Activated CD4-positive, CD25-positive, alpha-beta regulatory T cell (primary cell): ENCODE measurements around the gene VPS41.

Experiments
- DNase-seq, 4 experiments: peaks; one replicate each; lab custom pipeline; 2025; lab: John Stamatoyannopoulos, UW

VPS41 gene

DNA sequence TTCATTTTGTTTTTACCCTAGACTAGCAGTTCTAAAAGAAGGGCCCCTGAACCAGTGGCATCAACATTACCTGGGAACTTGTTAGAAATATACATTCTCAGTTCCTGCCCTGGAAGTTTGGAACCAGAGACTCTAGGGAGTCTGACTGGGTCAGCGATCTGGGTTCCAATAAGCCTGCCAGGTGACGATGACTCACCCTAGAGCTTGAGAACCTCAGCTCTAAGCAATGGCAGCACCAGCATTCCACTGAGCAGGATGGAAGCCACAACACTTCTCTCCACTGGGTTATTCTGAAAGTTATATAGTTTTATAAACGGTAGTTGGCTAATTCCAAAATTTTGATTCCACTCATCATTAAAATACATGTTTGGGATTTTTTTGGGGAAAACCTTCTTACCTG, 180.8 kb downstream of the VPS41 start:
- DNase-seq = no peak

DNA sequence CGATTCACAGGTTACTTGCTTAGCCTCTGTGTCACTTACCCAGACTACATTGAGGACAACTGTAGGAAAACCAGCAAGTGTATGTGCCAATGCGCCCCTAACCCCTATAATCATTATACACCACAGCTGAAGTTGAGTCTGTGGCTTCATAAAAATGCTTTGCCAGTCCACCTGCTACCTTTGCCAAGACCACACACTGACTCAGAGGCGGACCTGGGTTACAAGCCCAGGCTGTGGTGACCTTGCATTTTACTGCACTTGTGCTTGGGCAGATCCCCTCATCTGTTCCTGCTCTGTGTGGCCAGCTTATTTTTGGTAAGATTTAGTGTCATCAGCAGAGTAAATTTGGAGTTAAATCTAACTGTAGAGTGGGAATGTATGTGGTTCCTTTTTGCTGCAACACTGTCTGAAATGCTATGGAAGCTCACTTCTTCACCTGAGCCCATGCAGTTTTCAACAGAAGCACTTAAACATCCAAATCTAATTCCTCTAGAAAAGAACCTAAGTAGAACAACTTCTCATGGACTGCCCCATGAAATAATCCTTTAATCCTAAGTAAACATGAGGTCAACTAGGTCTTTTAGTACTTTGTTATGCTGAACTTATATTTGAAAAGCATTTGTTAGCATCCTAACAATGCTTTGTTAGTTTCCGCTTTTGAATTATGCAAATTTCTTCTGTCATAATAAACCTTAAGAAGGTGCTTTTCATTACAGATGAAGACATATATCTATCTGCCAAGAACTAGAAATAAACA, 181.6 kb downstream of the VPS41 start:
- no peak for DNase-seq

DNA sequence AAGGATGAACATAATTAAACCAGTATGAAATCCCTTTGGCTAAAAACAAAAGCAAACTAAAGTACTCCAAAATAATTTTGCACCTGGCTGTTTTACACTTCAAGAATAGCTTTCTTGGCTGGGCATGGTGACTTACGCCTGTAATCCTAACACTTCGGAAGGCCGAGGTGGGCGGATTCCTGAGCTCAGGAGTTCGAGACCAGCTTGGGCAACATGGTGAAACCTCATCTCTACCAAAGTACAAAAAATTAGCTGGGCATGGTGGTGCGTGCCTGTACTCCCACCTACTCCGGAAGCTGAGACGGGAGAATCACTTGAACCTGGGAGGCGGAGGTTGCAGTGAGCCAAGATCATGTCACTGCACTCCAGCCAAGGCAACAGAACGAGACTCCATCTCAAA, 185.7 kb downstream of the VPS41 start:
- no peak for DNase-seq

DNA sequence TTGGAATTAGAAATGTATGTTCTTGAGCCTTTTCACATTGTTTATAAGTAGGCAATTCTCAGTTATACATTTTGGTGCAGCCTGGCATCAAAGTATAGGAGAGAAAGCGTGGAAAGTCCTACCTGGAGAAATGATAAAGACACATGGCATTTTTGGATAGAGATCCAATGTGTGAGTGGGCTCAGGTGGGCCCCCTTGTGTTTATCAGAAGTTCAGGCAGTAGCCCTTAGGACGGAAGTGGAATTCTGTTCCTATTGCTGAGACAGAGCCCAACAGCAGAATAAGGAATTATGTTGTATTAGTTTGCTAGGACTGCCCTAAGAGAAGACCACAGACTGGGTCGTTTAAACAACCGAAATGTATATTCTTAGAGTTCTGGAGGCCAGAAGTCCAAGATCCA, 192.6 kb downstream of the VPS41 start:
- DNase-seq = no peak

DNA sequence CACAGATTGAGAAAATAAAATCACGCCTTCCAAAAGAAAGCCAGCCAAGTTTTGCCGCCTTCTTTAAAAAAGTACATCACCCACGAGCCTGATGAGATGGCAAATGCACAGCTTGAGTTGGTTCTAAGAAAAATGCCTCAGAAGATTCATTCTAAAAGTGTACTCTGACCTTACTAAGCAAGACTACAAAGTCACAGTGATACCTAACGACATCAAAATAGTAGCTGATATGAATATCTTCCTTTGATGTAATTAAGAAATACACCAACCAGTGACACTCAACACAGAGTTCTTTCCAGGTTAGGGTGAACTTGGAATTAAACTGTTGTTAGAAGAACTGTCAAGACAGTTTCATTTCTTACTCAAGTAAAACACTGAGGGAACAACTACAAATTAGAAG, 199.9 kb downstream of the VPS41 start:
- DNase-seq = no peak

DNA sequence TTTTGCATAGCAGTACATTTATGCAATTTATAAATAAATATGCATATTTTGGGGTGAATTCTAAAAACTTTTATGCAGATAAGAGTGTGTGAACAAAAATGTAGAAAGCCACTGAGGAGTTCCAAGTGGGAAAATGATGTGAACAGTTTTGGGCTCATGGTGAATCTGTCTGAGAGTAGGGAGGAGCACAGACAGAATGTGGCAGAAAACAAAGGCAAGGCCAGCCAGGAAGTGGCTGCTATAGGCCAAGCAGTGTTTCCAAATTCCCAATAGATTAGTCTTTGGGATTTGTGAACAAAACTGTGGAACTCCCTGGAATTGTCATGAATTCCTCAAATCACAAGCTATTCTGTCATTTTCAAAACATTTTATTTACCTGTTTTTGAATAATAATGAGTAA, 204.2 kb downstream of the VPS41 start:
- DNase-seq = no peak

DNA sequence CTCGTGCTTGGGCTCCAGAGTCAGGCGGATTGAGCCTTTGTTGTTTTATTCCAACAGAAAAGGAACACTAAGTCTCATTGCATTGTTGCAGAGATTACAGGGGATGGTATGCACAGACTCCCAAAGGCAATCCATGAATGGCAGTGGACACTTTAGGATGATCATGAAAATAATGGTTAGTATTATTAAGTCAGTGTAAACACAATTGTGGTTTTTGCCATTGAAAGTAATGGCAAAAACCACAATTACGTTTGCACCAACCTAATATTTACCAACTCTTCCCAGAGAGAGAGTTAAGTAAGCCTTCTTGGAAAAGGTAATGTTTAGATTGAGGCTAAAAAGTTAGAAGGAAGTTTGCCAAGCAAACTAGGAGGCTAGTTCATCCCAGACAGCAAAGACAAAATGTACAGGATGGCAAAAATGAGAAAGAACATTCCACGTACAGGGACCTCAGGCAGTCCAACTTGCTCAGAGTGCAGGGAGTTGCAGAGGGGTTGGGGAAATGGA, 204.9 kb downstream of the VPS41 start:
- no peak for DNase-seq

- no peak for DNase-seq
Measured at GRCh38 chr7:38703093-38703492, 205.9 kb downstream of the VPS41 start.

DNA sequence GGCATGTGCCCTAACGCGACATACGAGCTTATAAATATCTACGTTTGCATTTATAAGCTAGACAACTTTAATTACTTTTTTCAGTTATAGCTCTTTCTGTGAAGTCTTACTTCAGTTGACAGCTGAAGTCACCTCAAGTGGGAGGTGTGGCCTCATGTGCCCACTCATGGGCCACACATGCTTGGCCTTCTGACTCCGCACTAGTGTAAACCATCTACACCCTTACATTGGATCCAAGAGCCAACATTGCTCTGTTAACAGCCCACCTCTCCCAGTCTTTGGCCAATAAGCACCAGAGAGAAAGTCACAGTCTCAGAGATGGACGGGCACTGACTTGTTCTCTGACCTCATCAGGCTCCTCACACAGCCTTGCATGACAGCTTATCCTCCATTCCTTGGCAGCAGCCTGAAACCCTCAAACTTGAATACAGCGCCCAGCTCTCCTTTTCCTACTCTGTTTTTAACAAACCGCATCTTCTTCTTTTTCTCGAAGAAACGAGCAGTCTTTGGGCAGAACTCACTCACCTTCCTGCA, 206.9 kb downstream of the VPS41 start:
- no peak for DNase-seq

DNA sequence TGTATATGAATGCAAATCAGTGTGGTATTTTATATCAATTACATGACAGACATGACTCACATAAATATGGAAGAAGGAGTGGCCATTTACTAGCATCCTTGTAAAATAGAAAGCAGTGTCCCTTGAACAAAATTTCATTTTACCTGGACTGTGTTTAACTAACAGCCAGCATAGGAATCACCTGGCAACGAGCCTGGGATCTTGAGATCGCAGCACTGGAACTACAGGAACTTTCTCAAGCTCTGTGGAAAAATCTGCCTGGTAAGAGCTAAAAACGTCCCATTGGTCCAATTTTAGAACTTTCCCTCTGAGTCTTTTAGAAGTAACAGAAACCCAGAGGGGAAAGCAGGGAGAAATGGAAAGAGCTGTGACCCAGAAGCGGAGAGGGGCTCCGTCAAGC, 208.9 kb downstream of the VPS41 start:
- no peak for DNase-seq

DNA sequence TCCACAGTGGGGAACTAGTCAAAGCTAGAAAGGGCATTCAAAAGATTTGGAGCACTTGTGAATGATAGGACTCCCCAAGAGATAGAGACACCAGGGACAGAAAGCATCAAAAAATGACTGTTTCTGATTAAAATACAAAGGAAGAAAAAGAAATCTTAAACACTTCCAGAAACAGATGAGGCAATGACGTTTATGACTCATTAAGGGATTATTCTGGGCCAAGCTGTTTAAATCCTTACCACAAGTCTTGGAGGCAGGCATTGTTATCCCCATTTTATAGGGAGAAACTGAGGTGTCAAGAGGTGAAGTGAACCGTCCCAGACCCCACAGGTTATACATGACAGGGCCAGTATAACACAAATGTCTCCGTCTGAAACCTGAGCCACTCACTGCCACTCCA, 209.5 kb downstream of the VPS41 start:
- DNase-seq = no peak

- DNase-seq = no peak
Measured at GRCh38 chr7:38694326-38694725, 214.7 kb downstream of the VPS41 start.

GRCh38 chr7:38686888-38687287, 222.1 kb downstream of the VPS41 start:
- no peak for DNase-seq

DNA sequence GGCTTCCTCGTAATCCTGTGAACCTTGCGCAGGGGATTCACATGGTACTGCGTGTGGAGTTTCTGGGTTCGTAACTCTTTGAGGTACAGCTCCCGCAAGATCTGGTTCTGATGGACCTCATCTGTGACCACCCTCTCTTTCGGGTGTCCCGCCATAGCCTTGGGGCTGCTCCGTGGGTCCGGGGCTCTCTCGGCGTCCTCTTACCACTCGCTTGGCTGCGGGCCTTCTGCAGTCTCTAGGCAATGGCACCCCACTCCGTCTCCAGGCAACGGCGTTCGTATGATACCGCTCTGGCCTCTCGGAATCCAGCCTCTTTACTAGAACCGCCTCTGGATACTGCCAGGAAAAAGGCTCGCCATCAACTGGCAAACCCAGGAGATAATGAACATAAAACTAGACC, 223.1 kb downstream of the VPS41 start:
- peak in 3 of 4 experiments; percentile 11 to 23 (median 22) for DNase-seq

GRCh38 chr7:38682606-38683005, 226.4 kb downstream of the VPS41 start:
- DNase-seq = no peak

DNA sequence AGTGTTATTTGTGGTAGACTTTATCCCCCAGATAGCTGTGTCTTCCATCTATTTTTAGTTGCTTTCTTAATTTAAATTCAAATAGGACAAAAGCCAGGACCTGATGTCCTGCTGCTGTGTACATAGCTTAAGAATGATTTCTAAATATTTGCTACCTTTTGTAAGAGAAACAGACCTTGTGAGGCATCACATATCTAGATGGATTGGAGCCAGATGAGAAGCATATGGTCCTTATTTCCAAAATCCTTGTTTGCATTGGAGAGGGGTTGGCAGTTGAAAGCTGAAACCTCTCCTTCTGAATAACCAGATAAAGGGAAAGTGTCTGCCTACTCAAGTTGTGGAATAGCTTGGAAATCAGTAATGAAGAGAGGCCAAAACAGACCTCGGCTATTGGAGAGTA, 227.1 kb downstream of the VPS41 start:
- DNase-seq = no peak

DNA sequence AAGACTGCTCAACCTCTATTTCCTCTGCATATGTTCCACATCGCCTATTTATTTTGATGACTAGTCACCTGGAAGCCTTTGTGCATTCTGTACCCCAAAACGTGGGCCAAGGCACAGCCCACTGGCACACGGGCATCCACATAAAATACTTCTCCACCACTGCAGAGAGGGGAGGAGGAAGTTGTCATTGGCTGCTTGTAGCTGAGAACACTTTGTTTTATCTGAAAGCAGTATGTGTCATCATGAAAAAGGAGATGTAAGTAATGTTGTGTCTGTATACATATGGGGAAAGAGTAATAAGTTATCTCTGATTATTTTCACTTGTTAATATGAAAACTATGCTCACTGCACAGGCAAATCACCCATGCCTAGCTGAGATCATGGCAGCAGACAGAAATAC, 229.6 kb downstream of the VPS41 start:
- DNase-seq = no peak

GRCh38 chr7:38678698-38679054, 230.3 kb downstream of the VPS41 start:
- no peak for DNase-seq

- DNase-seq = no peak
Measured at GRCh38 chr7:38677981-38678697, 230.9 kb downstream of the VPS41 start.

GRCh38 chr7:38675494-38676106, 233.4 kb downstream of the VPS41 start:
- no peak for DNase-seq

DNA sequence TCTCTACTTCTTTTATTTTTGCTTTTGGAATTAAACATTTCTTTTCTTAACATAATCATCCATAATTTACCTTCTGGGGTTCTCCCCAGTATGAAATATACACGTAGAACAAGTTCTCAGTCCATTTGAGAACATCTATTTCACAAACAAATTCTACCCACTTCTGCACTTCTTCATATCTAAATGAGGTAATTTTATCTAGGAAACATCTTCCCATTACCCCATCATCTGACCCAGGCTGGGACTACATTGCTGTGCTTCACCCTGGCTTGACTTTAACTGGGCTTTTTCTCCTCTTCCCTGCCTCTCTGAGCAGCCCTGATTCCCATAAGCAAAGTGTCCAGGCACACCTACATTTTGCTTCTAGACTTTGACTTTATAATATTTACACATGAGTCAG, 234.5 kb downstream of the VPS41 start:
- DNase-seq = no peak

DNA sequence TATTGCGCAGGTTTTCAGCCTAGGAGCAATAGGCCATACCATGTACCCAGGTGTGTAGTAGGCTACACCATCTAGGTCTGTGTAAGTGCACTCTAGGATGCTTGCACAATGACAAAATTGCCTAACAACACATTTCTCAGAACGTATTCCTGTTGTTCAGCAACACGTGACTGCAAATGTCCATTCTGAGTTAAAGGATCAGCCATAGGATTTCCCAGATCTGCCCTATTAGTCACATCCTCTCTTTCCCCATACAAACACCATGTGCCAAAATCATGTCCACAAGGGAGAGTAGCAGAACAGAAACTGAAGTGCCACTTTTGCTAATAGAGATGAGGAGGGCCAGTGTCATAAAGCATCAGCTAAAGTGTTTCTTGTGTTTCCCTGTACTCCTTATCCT, 235.2 kb downstream of the VPS41 start:
- DNase-seq = no peak
